Uterus (tissue), 4 donors: Measurements from ENCODE around the gene ZYX. TPM values are rescaled to one million over a fixed set of nuclear protein-coding genes. Genes with fewer than 3 reads are reported as not detected.

Experiments
- DNase-seq, 2 donors: peaks; one replicate each; pipeline ENCODE4 v3.0.0-alpha.2; 2019 to 2020
- H3K27ac ChIP-seq, 2 donors: fragments of 200-600 bp; sonication (generic); 1 replicate in 1 of 2; 2 replicates in 1 of 2; pipeline ENCODE4 v1.5.1; 2016 to 2018
- H3K27me3 ChIP-seq, 2 donors: fragments of 200-600 bp; sonication (generic); one replicate each; pipeline ENCODE4 v1.5.1; 2018 to 2019; ENCODE audit warnings: control low read depth in 1 of 2
- H3K36me3 ChIP-seq, 2 donors: fragments of 200-600 bp; sonication (generic); one replicate each; pipeline ENCODE4 v1.5.1; 2019; ENCODE audit warnings: control low read depth in 1 of 2
- H3K4me1 ChIP-seq, 2 donors: fragments of 200-600 bp; sonication (generic); one replicate each; pipeline ENCODE4 v1.5.1; 2018 to 2019; ENCODE audit warnings: control low read depth in 1 of 2
- H3K4me3 ChIP-seq, 2 donors: fragments of 200-600 bp; sonication (generic); 1 replicate in 1 of 2; 2 replicates in 1 of 2; pipeline ENCODE4 v1.5.1; 2018 to 2019; ENCODE audit warnings: mild to moderate bottlenecking in 1 of 2
- H3K9me3 ChIP-seq, 2 donors: fragments of 200-600 bp; sonication (generic); one replicate each; pipeline ENCODE4 v1.5.1; 2019; ENCODE audit warnings: control low read depth in 1 of 2
- POLR2A ChIP-seq, 2 donors: fragments of 450-650 bp; IDR thresholded peaks; one replicate each; pipeline ENCODE4 v1.6.1; 2016; ENCODE audit warnings: antibody characterized with exemption in 2 of 2, mild to moderate bottlenecking in 1 of 2, moderate library complexity in 1 of 2
- intact Hi-C: fragments of 100-400 bp; cut with DNase I; formaldehyde crosslinking; loops from one replicate; pipeline ENCODE4 v1.15.1; 2023; ENCODE audit warnings: low total_unique reads
- total RNA-seq, 4 donors: library from RNA; depleted of rRNA in 3 of 4; stranded (reverse); fragments of >200 nt in 3 of 4; gene quantifications; one replicate each; pipeline versions ENCODE4 v1.1.0 to v1.2.4, GENCODE V29; 2014 to 2023
- TF ChIP-seq, protein P1 (sequence below), 4 experiments: fragments of 200-600 bp in 2 of 4; fragments of 450-650 bp in 2 of 4; sonication (generic) in 2 of 4; IDR thresholded peaks; one replicate each; pipeline ENCODE4 v1.5.1; 2016 to 2019; ENCODE audit warnings: antibody characterized with exemption in 4 of 4, mild to moderate bottlenecking in 2 of 4, moderate library complexity in 1 of 4
- donor health status: DM: yes; HTN: yes; CAD: no.

ZYX gene
- total RNA-seq, result 100 to 1,000 TPM in 2 of 4 donors, 10 to 100 TPM in 2; 46.0 to 494 (median 95.9) TPM

- peak; percentile 97 to 98 for DNase-seq
- peak; percentile 79 to 97 for TF ChIP-seq POLR2A (IDR thresholded peaks at IDR 0.05)
- TF ChIP-seq, protein P1, sequence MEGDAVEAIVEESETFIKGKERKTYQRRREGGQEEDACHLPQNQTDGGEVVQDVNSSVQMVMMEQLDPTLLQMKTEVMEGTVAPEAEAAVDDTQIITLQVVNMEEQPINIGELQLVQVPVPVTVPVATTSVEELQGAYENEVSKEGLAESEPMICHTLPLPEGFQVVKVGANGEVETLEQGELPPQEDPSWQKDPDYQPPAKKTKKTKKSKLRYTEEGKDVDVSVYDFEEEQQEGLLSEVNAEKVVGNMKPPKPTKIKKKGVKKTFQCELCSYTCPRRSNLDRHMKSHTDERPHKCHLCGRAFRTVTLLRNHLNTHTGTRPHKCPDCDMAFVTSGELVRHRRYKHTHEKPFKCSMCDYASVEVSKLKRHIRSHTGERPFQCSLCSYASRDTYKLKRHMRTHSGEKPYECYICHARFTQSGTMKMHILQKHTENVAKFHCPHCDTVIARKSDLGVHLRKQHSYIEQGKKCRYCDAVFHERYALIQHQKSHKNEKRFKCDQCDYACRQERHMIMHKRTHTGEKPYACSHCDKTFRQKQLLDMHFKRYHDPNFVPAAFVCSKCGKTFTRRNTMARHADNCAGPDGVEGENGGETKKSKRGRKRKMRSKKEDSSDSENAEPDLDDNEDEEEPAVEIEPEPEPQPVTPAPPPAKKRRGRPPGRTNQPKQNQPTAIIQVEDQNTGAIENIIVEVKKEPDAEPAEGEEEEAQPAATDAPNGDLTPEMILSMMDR (IDR thresholded peaks at IDR 0.05), result no peak
- H3K27ac ChIP-seq, result peak within 1 kb of the TSS; percentile 98 to 99
- peak within 1 kb of the TSS; percentile 75 to 99 for H3K4me3 ChIP-seq
- H3K27me3 ChIP-seq, result no peaks in the 10 kb centered on the region
- H3K9me3 ChIP-seq, result no peaks in the 10 kb centered on the region
- H3K4me1 ChIP-seq, result peaks cover 0 to 10% of the 10 kb centered on the region in 2 donors
- no peaks in the 10 kb centered on the region for H3K36me3 ChIP-seq
- intact Hi-C loops, result no loop called here
Observed at GRCh38 chr7:143380646-143381426, at the start of gene ZYX. ZYX (plus strand) TSS chr7:143381345; CDS start chr7:143381572, 227 bp downstream.

- no peak for DNase-seq
- intact Hi-C loops, result no loop called here
- H3K27me3 ChIP-seq, result no peaks in the 10 kb centered on the region
- H3K4me3 ChIP-seq, result no peak overlapping the region
- H3K4me1 ChIP-seq, result no peaks in the 10 kb centered on the region
- no peaks in the 10 kb centered on the region for H3K36me3 ChIP-seq
- TF ChIP-seq, protein P1 (IDR thresholded peaks at IDR 0.05), result no peak
- no peak for TF ChIP-seq POLR2A (IDR thresholded peaks at IDR 0.05)
- no peaks in the 10 kb centered on the region for H3K9me3 ChIP-seq
- H3K27ac ChIP-seq, result no peak overlapping the region
Observed at GRCh38 chr7:143334244-143334643, 46.9 kb upstream of the ZYX start.

- DNase-seq, result no peak
- H3K4me3 ChIP-seq, result no peak overlapping the region
- TF ChIP-seq, protein P1 (IDR thresholded peaks at IDR 0.05), result no peak
- TF ChIP-seq POLR2A (IDR thresholded peaks at IDR 0.05), result no peak
- H3K27me3 ChIP-seq, result no peaks in the 10 kb centered on the region
- H3K4me1 ChIP-seq, result no peaks in the 10 kb centered on the region
- intact Hi-C loops, result no loop called here
- H3K9me3 ChIP-seq, result no peaks in the 10 kb centered on the region
- no peak overlapping the region for H3K27ac ChIP-seq
- H3K36me3 ChIP-seq, result no peaks in the 10 kb centered on the region
Observed at GRCh38 chr7:143337216-143337615, 43.9 kb upstream of the ZYX start.

- Histone ChIP-seq H3K27ac (no peak overlapping the region), H3K4me3 (no peak overlapping the region), H3K9me3 (no peaks in the 10 kb centered on the region), H3K4me1 (no peaks in the 10 kb centered on the region), H3K36me3 (no peaks in the 10 kb centered on the region), H3K27me3 (no peaks in the 10 kb centered on the region)
- intact Hi-C loops, result no loop called here
- TF ChIP-seq, protein P1 (IDR thresholded peaks at IDR 0.05), result no peak
- TF ChIP-seq POLR2A (IDR thresholded peaks at IDR 0.05), result no peak
- no peak for DNase-seq
Observed at GRCh38 chr7:143341842-143342241, 39.3 kb upstream of the ZYX start.

DNA sequence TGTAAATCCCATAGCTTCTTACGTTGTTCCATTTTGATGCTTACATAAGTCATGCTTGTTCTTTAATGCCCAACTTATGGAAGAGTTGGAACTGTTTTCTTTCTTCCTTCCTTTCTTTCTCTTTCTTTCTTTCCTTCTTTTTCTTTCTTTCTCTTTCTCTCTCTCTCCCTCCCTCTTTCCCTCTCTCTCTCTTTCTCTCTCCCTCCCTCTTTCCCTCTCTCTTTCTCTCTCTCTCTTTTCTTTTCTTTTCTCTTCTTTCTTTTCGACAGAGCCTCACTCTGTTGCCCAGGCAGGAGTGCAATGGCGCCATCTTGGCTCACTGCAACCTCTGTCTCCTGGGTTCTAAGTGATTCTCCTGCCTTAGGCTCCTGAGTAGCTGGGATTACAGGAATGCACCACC is 37.5 kb upstream of the ZYX start:
- H3K27ac ChIP-seq, result no peak overlapping the region
- TF ChIP-seq POLR2A (IDR thresholded peaks at IDR 0.05), result no peak
- TF ChIP-seq, protein P1 (IDR thresholded peaks at IDR 0.05), result no peak
- H3K4me1 ChIP-seq, result no peaks in the 10 kb centered on the region
- no peak for DNase-seq
- no peaks in the 10 kb centered on the region for H3K36me3 ChIP-seq
- H3K4me3 ChIP-seq, result no peak overlapping the region
- H3K9me3 ChIP-seq, result no peaks in the 10 kb centered on the region
- H3K27me3 ChIP-seq, result no peaks in the 10 kb centered on the region
- intact Hi-C loops, result no loop called here
